ENCODE data around the gene STARD13. TPM values are rescaled to one million over a fixed set of nuclear protein-coding genes. Genes with fewer than 3 reads are reported as not detected.
A peak's percentile ranks its signal among the peaks of the same experiment; 100 is the strongest.

The STARD13 gene
- total and polyA plus RNA-seq, 4 donors = 2.7 to 15.3 (median 5.7) TPM

DNA sequence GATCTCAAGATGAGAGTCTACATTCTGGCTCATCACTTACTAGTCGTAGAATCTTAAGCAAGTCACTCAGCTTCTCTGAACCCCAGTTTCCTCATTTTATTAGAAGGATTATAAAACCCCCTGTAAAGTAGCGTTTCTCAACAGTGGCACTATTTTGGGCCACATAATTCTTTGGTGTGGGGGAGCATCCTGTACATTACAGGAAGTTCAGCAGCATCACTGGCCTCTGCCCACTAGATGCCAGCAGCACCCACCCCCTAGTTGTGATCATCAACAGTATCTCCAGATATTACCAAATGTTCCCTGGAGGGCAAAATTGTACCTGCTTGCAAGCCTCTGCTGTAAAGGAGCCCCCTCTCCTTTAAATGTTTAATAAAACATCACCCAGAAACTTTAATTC, 22.6 kb downstream of the STARD13 start:
- Histone ChIP-seq H3K4me3 (ENCODE audit: low read depth in 1 of 3, low read length in 3 of 3) (no peak overlapping the region), H3K9ac (ENCODE audit: low read depth in 1 of 2, low read length in 2 of 2) (no peak overlapping the region), H3K9me3 (ENCODE audit: control insufficient read depth in 4 of 4, low read length in 3 of 4) (no peaks in the 10 kb centered on the region), H3K27me3 (ENCODE audit: control insufficient read depth in 4 of 4, insufficient read depth in 4 of 4, low read length in 3 of 4) (no peaks in the 10 kb centered on the region), H3K4me1 (ENCODE audit: control insufficient read depth in 4 of 4, insufficient read depth in 4 of 4, low read length in 3 of 4) (peaks cover 10 to 52% (median 37%) of the 10 kb centered on the region in 4 donors), H3K36me3 (ENCODE audit: control insufficient read depth in 4 of 4, insufficient read depth in 3 of 4, low read depth in 1 of 4, low read length in 3 of 4) (no peaks in the 10 kb centered on the region), H3K27ac (ENCODE audit: low read depth in 1 of 2, low read length in 2 of 2) (no peak overlapping the region)
- DNase-seq (ENCODE audit: low spot score) = no peak
- 83% methylated on average over 2 of the region's 2 CpGs for WGBS
- no peak for TF ChIP-seq MAX (IDR thresholded peaks at IDR 0.05)
- TF ChIP-seq RAD21 (IDR thresholded peaks at IDR 0.05) = peak in 1 of 2 donors; percentile 45

- no peak overlapping the region for H3K27ac ChIP-seq (ENCODE audit: low read depth in 1 of 2, low read length in 2 of 2)
- no peaks in the 10 kb centered on the region for H3K36me3 ChIP-seq (ENCODE audit: control insufficient read depth in 4 of 4, insufficient read depth in 3 of 4, low read depth in 1 of 4, low read length in 3 of 4)
- no peaks in the 10 kb centered on the region for H3K27me3 ChIP-seq (ENCODE audit: control insufficient read depth in 4 of 4, insufficient read depth in 4 of 4, low read length in 3 of 4)
- no peak for DNase-seq (ENCODE audit: low spot score)
- peaks cover 10 to 56% (median 41%) of the 10 kb centered on the region in 4 donors for H3K4me1 ChIP-seq (ENCODE audit: control insufficient read depth in 4 of 4, insufficient read depth in 4 of 4, low read length in 3 of 4)
- H3K4me3 ChIP-seq (ENCODE audit: low read depth in 1 of 3, low read length in 3 of 3) = no peak overlapping the region
- TF ChIP-seq HNF4A (conservative IDR thresholded peaks at IDR 0.05) = peak; percentile 47 to 58
- no peak for TF ChIP-seq ATF3 (IDR thresholded peaks at IDR 0.05)
- 25% methylated on average over 2 of the region's 2 CpGs for WGBS
- H3K9ac ChIP-seq (ENCODE audit: low read depth in 1 of 2, low read length in 2 of 2) = no peak overlapping the region
- no peaks in the 10 kb centered on the region for H3K9me3 ChIP-seq (ENCODE audit: control insufficient read depth in 4 of 4, low read length in 3 of 4)
These were observed 23.0 kb downstream of the STARD13 start for GRCh38 chr13:33262594-33262993.

- WGBS = 85% methylated on average over 6 of the region's 6 CpGs
- Histone ChIP-seq H3K4me1 (ENCODE audit: control insufficient read depth in 4 of 4, insufficient read depth in 4 of 4, low read length in 3 of 4) (peaks cover 10 to 56% (median 41%) of the 10 kb centered on the region in 4 donors), H3K27ac (ENCODE audit: low read depth in 1 of 2, low read length in 2 of 2) (peak overlapping the region in 1 of 2 donors; percentile 3), H3K9me3 (ENCODE audit: control insufficient read depth in 4 of 4, low read length in 3 of 4) (no peaks in the 10 kb centered on the region), H3K27me3 (ENCODE audit: control insufficient read depth in 4 of 4, insufficient read depth in 4 of 4, low read length in 3 of 4) (no peaks in the 10 kb centered on the region), H3K36me3 (ENCODE audit: control insufficient read depth in 4 of 4, insufficient read depth in 3 of 4, low read depth in 1 of 4, low read length in 3 of 4) (no peaks in the 10 kb centered on the region), H3K9ac (ENCODE audit: low read depth in 1 of 2, low read length in 2 of 2) (no peak overlapping the region), H3K4me3 (ENCODE audit: low read depth in 1 of 3, low read length in 3 of 3) (no peak overlapping the region)
- no peak for TF ChIP-seq ATF3 (IDR thresholded peaks at IDR 0.05)
- TF ChIP-seq GABPA (IDR thresholded peaks at IDR 0.05 in 1 of 2, conservative IDR thresholded peaks at IDR 0.05 in 1 of 2) = no peak
- no peak for TF ChIP-seq SP1 (IDR thresholded peaks at IDR 0.05)
- TF ChIP-seq FOXA1 (IDR thresholded peaks at IDR 0.05) = no peak
- no peak for TF ChIP-seq RXRA (IDR thresholded peaks at IDR 0.05)
- TF ChIP-seq TAF1 (conservative IDR thresholded peaks at IDR 0.05) = no peak
- no peak for TF ChIP-seq ZBTB33 (IDR thresholded peaks at IDR 0.05)
- no peak for TF ChIP-seq JUND (IDR thresholded peaks at IDR 0.05)
- no peak for TF ChIP-seq REST (IDR thresholded peaks at IDR 0.05)
- TF ChIP-seq RAD21 (IDR thresholded peaks at IDR 0.05) = no peak
- no peak for TF ChIP-seq MAX (IDR thresholded peaks at IDR 0.05)
- no peak for TF ChIP-seq EGR1 (IDR thresholded peaks at IDR 0.05; ENCODE audit: low read depth in 2 of 2)
- TF ChIP-seq FOXA2 (IDR thresholded peaks at IDR 0.05) = no peak
- no peak for TF ChIP-seq YY1 (IDR thresholded peaks at IDR 0.05)
- no peak for TF ChIP-seq HNF4A (conservative IDR thresholded peaks at IDR 0.05)
- TF ChIP-seq NR2F2 (IDR thresholded peaks at IDR 0.05) = no peak
- TF ChIP-seq, protein P1, sequence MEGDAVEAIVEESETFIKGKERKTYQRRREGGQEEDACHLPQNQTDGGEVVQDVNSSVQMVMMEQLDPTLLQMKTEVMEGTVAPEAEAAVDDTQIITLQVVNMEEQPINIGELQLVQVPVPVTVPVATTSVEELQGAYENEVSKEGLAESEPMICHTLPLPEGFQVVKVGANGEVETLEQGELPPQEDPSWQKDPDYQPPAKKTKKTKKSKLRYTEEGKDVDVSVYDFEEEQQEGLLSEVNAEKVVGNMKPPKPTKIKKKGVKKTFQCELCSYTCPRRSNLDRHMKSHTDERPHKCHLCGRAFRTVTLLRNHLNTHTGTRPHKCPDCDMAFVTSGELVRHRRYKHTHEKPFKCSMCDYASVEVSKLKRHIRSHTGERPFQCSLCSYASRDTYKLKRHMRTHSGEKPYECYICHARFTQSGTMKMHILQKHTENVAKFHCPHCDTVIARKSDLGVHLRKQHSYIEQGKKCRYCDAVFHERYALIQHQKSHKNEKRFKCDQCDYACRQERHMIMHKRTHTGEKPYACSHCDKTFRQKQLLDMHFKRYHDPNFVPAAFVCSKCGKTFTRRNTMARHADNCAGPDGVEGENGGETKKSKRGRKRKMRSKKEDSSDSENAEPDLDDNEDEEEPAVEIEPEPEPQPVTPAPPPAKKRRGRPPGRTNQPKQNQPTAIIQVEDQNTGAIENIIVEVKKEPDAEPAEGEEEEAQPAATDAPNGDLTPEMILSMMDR (IDR thresholded peaks at IDR 0.05; ENCODE audit: low read depth, low read length, missing input control) = no peak
- TF ChIP-seq HNF4G (IDR thresholded peaks at IDR 0.05) = no peak
- no peak for DNase-seq (ENCODE audit: low spot score)
These were observed 23.5 kb downstream of the STARD13 start for GRCh38 chr13:33262062-33262487.

Measured in liver (tissue), 9 donors.